NCI-H1092 (cell line): ENCODE results near the gene YAF2.

Experiments used
- DNase-seq: peaks from one replicate; lab custom pipeline; 2025; lab: John Stamatoyannopoulos, UW

The YAF2 gene

GRCh38 chr12:42144408-42145196, 93.4 kb downstream of the YAF2 start, which contains the start of gene GXYLT1:
Gene GXYLT1 (minus strand): TSS chr12:42144874. CDS start chr12:42144646, 228 bp downstream.
- peak; percentile 90 for DNase-seq

- DNase-seq: no peak
Measured at GRCh38 chr12:42144158-42144407, 94.0 kb downstream of the YAF2 start.

- no peak for DNase-seq
Measured at GRCh38 chr12:42143452-42144157, 94.4 kb downstream of the YAF2 start.

GRCh38 chr12:42141981-42142606, 96.0 kb downstream of the YAF2 start:
- DNase-seq: no peak

GRCh38 chr12:42140901-42141300, 97.1 kb downstream of the YAF2 start:
- DNase-seq: no peak

- DNase-seq: no peak
Measured at GRCh38 chr12:42135259-42135814, 102.7 kb downstream of the YAF2 start.

GRCh38 chr12:42130672-42131402, 107.2 kb downstream of the YAF2 start:
- DNase-seq: no peak

GRCh38 chr12:42129595-42130204, 108.3 kb downstream of the YAF2 start:
- DNase-seq: no peak

GRCh38 chr12:42128888-42129287, 109.2 kb downstream of the YAF2 start:
- no peak for DNase-seq

- no peak for DNase-seq
Measured at GRCh38 chr12:42128327-42128726, 109.7 kb downstream of the YAF2 start.

- no peak for DNase-seq
Measured at GRCh38 chr12:42126963-42127362, 111.1 kb downstream of the YAF2 start.

GRCh38 chr12:42125388-42125767, 112.7 kb downstream of the YAF2 start:
- DNase-seq: no peak

GRCh38 chr12:42124764-42125387, 113.2 kb downstream of the YAF2 start:
- DNase-seq: no peak

- DNase-seq: no peak
Measured at GRCh38 chr12:42119085-42119633, 118.9 kb downstream of the YAF2 start.

- DNase-seq: no peak
Measured at GRCh38 chr12:42118136-42118879, 119.7 kb downstream of the YAF2 start.

GRCh38 chr12:42109031-42109430, 129.0 kb downstream of the YAF2 start:
- DNase-seq: no peak
